BJ (cell line): ENCODE measurements around the gene HMGXB3. TPM values are rescaled to one million over a fixed set of nuclear protein-coding genes. Genes with fewer than 3 reads are reported as not detected.

Source experiments
- CTCF ChIA-PET: fragments of 350-600 bp; formaldehyde crosslinking; extraction: SDS; loops from one replicate; lab custom pipeline; 2021; ENCODE audit warnings: antibody characterized with exemption, inconsistent platforms; lab: Yijun Ruan, JAX
- POLR2A ChIA-PET: fragments of 300-600 bp; sonication (Branson Sonifier 250); formaldehyde crosslinking; extraction: SDS; loops from one replicate; lab custom pipeline; 2021; ENCODE audit warnings: antibody characterized with exemption; lab: Charles Lee
- DNase-seq: peaks from one replicate; pipeline ENCODE4 v3.0.0-alpha.2; 2011; ENCODE audit warnings: low read depth
- H3K27me3 ChIP-seq: 2 replicates; pipeline ENCODE4 v1.6.0; 2011; ENCODE audit warnings: low read length; ENCODE audit not compliant: control insufficient read depth, insufficient read depth
- H3K36me3 ChIP-seq: 2 replicates; pipeline ENCODE4 v1.5.1; 2011; ENCODE audit warnings: low read length; ENCODE audit not compliant: control insufficient read depth, insufficient read depth
- H3K4me3 ChIP-seq: 2 replicates; pipeline ENCODE4 v1.5.1; 2011; ENCODE audit warnings: low read depth, mild to moderate bottlenecking, control low read depth, low read length
- polyA plus RNA-seq: library from polyadenylated mRNA; depleted of rRNA; stranded (reverse); fragments of >200 nt; gene quantifications from 2 replicates; pipeline ENCODE4 v1.2.3, GENCODE V29; 2011
- TF ChIP-seq, protein P1 (sequence below): IDR thresholded peaks from 2 replicates; pipeline ENCODE4 v1.5.1; 2011; ENCODE audit warnings: low read depth, mild to moderate bottlenecking, control low read depth, inconsistent platforms, low read length, moderate library complexity; ENCODE audit not compliant: insufficient read depth

The HMGXB3 gene
- polyA plus RNA-seq, 1 experiment = 39.0 TPM

- POLR2A ChIA-PET = no interaction called here
- Histone ChIP-seq H3K4me3 (no peak overlapping the region), H3K27me3 (no peaks in the 10 kb centered on the region), H3K36me3 (no peaks in the 10 kb centered on the region)
- no peak for DNase-seq
- TF ChIP-seq, protein P1, sequence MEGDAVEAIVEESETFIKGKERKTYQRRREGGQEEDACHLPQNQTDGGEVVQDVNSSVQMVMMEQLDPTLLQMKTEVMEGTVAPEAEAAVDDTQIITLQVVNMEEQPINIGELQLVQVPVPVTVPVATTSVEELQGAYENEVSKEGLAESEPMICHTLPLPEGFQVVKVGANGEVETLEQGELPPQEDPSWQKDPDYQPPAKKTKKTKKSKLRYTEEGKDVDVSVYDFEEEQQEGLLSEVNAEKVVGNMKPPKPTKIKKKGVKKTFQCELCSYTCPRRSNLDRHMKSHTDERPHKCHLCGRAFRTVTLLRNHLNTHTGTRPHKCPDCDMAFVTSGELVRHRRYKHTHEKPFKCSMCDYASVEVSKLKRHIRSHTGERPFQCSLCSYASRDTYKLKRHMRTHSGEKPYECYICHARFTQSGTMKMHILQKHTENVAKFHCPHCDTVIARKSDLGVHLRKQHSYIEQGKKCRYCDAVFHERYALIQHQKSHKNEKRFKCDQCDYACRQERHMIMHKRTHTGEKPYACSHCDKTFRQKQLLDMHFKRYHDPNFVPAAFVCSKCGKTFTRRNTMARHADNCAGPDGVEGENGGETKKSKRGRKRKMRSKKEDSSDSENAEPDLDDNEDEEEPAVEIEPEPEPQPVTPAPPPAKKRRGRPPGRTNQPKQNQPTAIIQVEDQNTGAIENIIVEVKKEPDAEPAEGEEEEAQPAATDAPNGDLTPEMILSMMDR = no peak
- CTCF ChIA-PET = no interaction called here
Observed at GRCh38 chr5:149988126-149988525, 12.4 kb upstream of the HMGXB3 start.

GRCh38 chr5:149990518-149991376 is 9.8 kb upstream of the HMGXB3 start:
- Histone ChIP-seq H3K27me3 (no peaks in the 10 kb centered on the region), H3K4me3 (no peak overlapping the region), H3K36me3 (no peaks in the 10 kb centered on the region)
- ChIA-PET POLR2A (no interaction called here), CTCF (interaction anchor here (0.6 to 6.1 kb wide), 37 partner anchors 8 to 372 kb away, joined by 3 to 286 read pairs (median 5); partner anchors contain the start of genes HMGXB3 and TIGD6)
- no peak for DNase-seq
- TF ChIP-seq, protein P1 = peak; percentile 92

DNA sequence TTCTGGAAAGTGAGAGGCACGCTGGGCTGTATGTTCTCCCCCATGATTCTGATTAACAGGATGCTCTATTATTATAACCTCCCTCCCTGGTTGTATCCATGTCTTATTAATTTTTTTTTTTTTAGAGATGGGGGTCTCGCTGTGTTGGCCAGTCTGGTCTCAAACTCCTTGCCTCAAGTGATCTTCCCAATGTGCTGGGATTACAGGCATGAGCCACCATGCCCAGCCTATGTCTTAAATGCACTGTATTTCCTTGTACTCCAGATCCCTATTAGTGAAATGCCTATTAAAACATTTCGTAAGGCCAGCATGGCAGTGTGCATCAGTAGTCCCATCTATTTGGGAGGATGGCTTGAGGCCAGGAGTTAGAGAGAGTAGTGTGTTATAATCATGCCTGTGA is 7.1 kb upstream of the HMGXB3 start:
- no peaks in the 10 kb centered on the region; the same call in 1 of the 2 replicates for H3K36me3 ChIP-seq
- no peak overlapping the region for H3K4me3 ChIP-seq
- H3K27me3 ChIP-seq = no peaks in the 10 kb centered on the region
- ChIA-PET POLR2A (interaction anchor here (0.5 kb wide), 1 partner anchor 227 kb away, joined by 3 read pairs; no protein-coding TSS in a partner anchor), CTCF (interaction anchor here (1.0 to 6.1 kb wide), 7 partner anchors 12 to 357 kb away, joined by 3 to 286 read pairs (median 5); no protein-coding TSS in a partner anchor)
- no peak for DNase-seq
- TF ChIP-seq, protein P1 = no peak

GRCh38 chr5:149995385-149996204 is 4.9 kb upstream of the HMGXB3 start:
- POLR2A ChIA-PET = no interaction called here
- DNase-seq = no peak

More at GRCh38 chr5:149995385-149996204, 4.9 kb upstream of the HMGXB3 start:
- no peak overlapping the region for H3K4me3 ChIP-seq
- H3K36me3 ChIP-seq = no peaks in the 10 kb centered on the region; the same call in 1 of the 2 replicates
- CTCF ChIA-PET = interaction anchor here (2.2 to 6.1 kb wide), 2 partner anchors 161 kb away, joined by 6 to 286 read pairs; no protein-coding TSS in a partner anchor
- H3K27me3 ChIP-seq = no peaks in the 10 kb centered on the region
- TF ChIP-seq, protein P1 = no peak
